IMR-90 (cell line): ENCODE measurements around the gene CCR5. TPM values are rescaled to one million over a fixed set of nuclear protein-coding genes. Genes with fewer than 3 reads are reported as not detected.

Experiments
- ATAC-seq: fragments of 200-7000 bp; cut with Tn5 transposase; 2 replicates; pipeline ENCODE4 v1.9.1; 2020; ENCODE audit warnings: low read depth, mild to moderate bottlenecking, moderate library complexity
- BruUV-seq: library from RNA; stranded (reverse); fragments of 400-500 nt; replicated peaks from 2 replicates; lab custom pipeline; 2021; lab: Mats Ljungman, UMichigan
- CTCF ChIA-PET: fragments of 300-600 bp; formaldehyde crosslinking; extraction: SDS; loops from one replicate; lab custom pipeline; 2021; ENCODE audit warnings: antibody characterized with exemption; lab: Yijun Ruan, JAX
- POLR2A ChIA-PET: fragments of 300-600 bp; sonication (Branson Sonifier 250); formaldehyde crosslinking; loops from one replicate; lab custom pipeline; 2022; ENCODE audit warnings: antibody characterized with exemption; ENCODE audit not compliant: unreplicated experiment; lab: Charles Lee
- DNase-seq: peaks from one replicate; pipeline ENCODE4 v3.0.0; 2013
- H2AFZ ChIP-seq: replicated peaks from 2 replicates; pipeline ENCODE3; 2013; ENCODE audit warnings: low read length, mild to moderate bottlenecking; ENCODE audit not compliant: poor library complexity
- H2AK5ac ChIP-seq: 2 replicates; pipeline ENCODE4 v1.6.1; 2013; ENCODE audit warnings: low read depth, low read length, inconsistent platforms
- H2AK9ac ChIP-seq: replicated peaks from 2 replicates; pipeline ENCODE3; 2013; ENCODE audit warnings: mild to moderate bottlenecking, low read depth, low read length, moderate library complexity; ENCODE audit not compliant: poor library complexity
- H2BK120ac ChIP-seq: 2 replicates; pipeline ENCODE4 v1.6.1; 2013; ENCODE audit warnings: low read depth, low read length, inconsistent platforms
- H2BK15ac ChIP-seq: 3 replicates; pipeline ENCODE4 v1.6.1; 2013; ENCODE audit warnings: low read depth, low read length, inconsistent platforms
- H2BK20ac ChIP-seq: 2 replicates; pipeline ENCODE4 v1.6.1; 2013; ENCODE audit warnings: low read depth, mild to moderate bottlenecking, inconsistent platforms, low read length, moderate library complexity
- H2BK5ac ChIP-seq: 2 replicates; pipeline ENCODE4 v1.6.1; 2013; ENCODE audit warnings: mild to moderate bottlenecking, low read depth, low read length, inconsistent platforms; ENCODE audit not compliant: poor library complexity, severe bottlenecking
- H3K14ac ChIP-seq: replicated peaks from 2 replicates; pipeline ENCODE4 v1.6.1; 2013; ENCODE audit warnings: low read depth, low read length, inconsistent platforms
- H3K18ac ChIP-seq: 2 replicates; pipeline ENCODE4 v1.6.1; 2013; ENCODE audit warnings: low read depth, low read length, control low read depth
- H3K23ac ChIP-seq: 2 replicates; pipeline ENCODE4 v1.6.1; 2013; ENCODE audit warnings: low read depth, low read length, inconsistent platforms
- H3K27ac ChIP-seq: 2 replicates; pipeline ENCODE4 v1.5.1; 2013; ENCODE audit warnings: mild to moderate bottlenecking, control low read depth, low read length; ENCODE audit not compliant: insufficient read depth
- H3K27me3 ChIP-seq: 2 replicates; pipeline ENCODE4 v1.6.1; 2013; ENCODE audit warnings: low read length; ENCODE audit not compliant: control insufficient read depth, insufficient read depth
- H3K36me3 ChIP-seq: 2 replicates; pipeline ENCODE4 v1.6.1; 2013; ENCODE audit warnings: low read length, mixed read lengths; ENCODE audit not compliant: control insufficient read depth, insufficient read depth
- H3K4ac ChIP-seq: 2 replicates; pipeline ENCODE4 v1.6.1; 2013; ENCODE audit warnings: low read depth, low read length, inconsistent platforms
- H3K4me1 ChIP-seq: 2 replicates; pipeline ENCODE4 v1.6.1; 2013; ENCODE audit warnings: low read length, mixed read lengths; ENCODE audit not compliant: control insufficient read depth, insufficient read depth
- H3K4me2 ChIP-seq: 2 replicates; pipeline ENCODE4 v1.6.1; 2013; ENCODE audit warnings: low read depth, mild to moderate bottlenecking, control low read depth, low read length, moderate library complexity
- H3K4me3 ChIP-seq: 2 replicates; pipeline ENCODE4 v1.5.1; 2013; ENCODE audit warnings: low read depth, mild to moderate bottlenecking, control low read depth, low read length, moderate library complexity; ENCODE audit not compliant: insufficient read depth
- H3K56ac ChIP-seq: 2 replicates; pipeline ENCODE4 v1.6.1; 2013; ENCODE audit warnings: low read length, inconsistent platforms; ENCODE audit not compliant: insufficient read depth; ENCODE audit errors: extremely low read depth
- H3K79me1 ChIP-seq, 2 experiments: 2 replicates each; pipeline ENCODE4 v1.6.1; 2013; ENCODE audit warnings: low read length in 2 of 2, inconsistent platforms in 1 of 2, low read depth in 1 of 2
- H3K9ac ChIP-seq: 2 replicates; pipeline ENCODE4 v1.6.1; 2013; ENCODE audit warnings: low read depth, low read length, control low read depth
- H3K9me1 ChIP-seq: 2 replicates; pipeline ENCODE4 v1.6.1; 2013; ENCODE audit warnings: low read length, inconsistent platforms; ENCODE audit not compliant: insufficient read depth
- H3K9me3 ChIP-seq: 2 replicates; pipeline ENCODE4 v1.6.1; 2013; ENCODE audit warnings: low read length; ENCODE audit not compliant: control insufficient read depth, insufficient read depth
- H4K20me1 ChIP-seq: 2 replicates; pipeline ENCODE4 v1.6.1; 2013; ENCODE audit warnings: low read length, inconsistent platforms; ENCODE audit not compliant: insufficient read depth
- H4K5ac ChIP-seq: 2 replicates; pipeline ENCODE4 v1.6.1; 2013; ENCODE audit warnings: mild to moderate bottlenecking, low read depth, low read length, control low read depth
- H4K8ac ChIP-seq, 2 experiments: 2 replicates each; pipeline ENCODE4 v1.6.1; 2013; ENCODE audit warnings: low read depth in 2 of 2, low read length in 2 of 2, control low read depth in 1 of 2, inconsistent platforms in 1 of 2
- H4K91ac ChIP-seq: 2 replicates; pipeline ENCODE4 v1.6.1; 2013; ENCODE audit warnings: low read depth, low read length, inconsistent platforms; ENCODE audit not compliant: insufficient read depth
- CHD1 ChIP-seq: IDR thresholded peaks from 2 replicates; pipeline ENCODE4 v1.6.1; 2012; ENCODE audit warnings: low read depth, low read length, improper control_type of control experiment
- RAD21 ChIP-seq: IDR thresholded peaks from 2 replicates; pipeline ENCODE4 v1.6.1; 2012; ENCODE audit warnings: low read length, improper control_type of control experiment
- RCOR1 ChIP-seq: IDR thresholded peaks from 2 replicates; pipeline ENCODE4 v1.6.1; 2012; ENCODE audit warnings: mild to moderate bottlenecking, low read length, improper control_type of control experiment; ENCODE audit not compliant: insufficient replicate concordance
- WGBS, 2 experiments: methylation state at CpG; one replicate each; pipeline versions ENCODE4 v1.1.5 to v1.1.7; 2013; ENCODE audit warnings: missing lambda C conversion rate in 2 of 2; ENCODE audit not compliant: insufficient read length in 1 of 2; ENCODE audit errors: extremely low coverage in 2 of 2; 5-methylcytosine and 5-hydroxymethylcytosine counted together
- dilution Hi-C: fragments of 300-500 bp; cut with HindIII; formaldehyde crosslinking; loops from one replicate; pipeline ENCODE4 v1.14.3; 2018; ENCODE audit warnings: low sequenced_read_pairs; ENCODE audit not compliant: unreplicated experiment
- in situ Hi-C: fragments of 300-500 bp; cut with MboI; formaldehyde crosslinking; loops from 3 replicates; pipeline ENCODE4 v1.14.3; 2019; ENCODE audit warnings: low sequenced_read_pairs, inconsistent platforms, mixed read lengths
- intact Hi-C: fragments of 100-400 bp; cut with micrococcal nuclease; formaldehyde crosslinking; loops from 2 replicates; pipeline ENCODE4 v1.10.0; 2022
- polyA plus RNA-seq, 3 experiments: library from polyadenylated mRNA; depleted of rRNA; stranded (reverse); fragments of >200 nt; gene quantifications; 2 replicates each; pipeline ENCODE4 v1.2.3, GENCODE V29; 2012; ENCODE audit warnings: low replicate concordance in 1 of 3
- total RNA-seq: library from RNA; depleted of rRNA; stranded (reverse); fragments of >200 nt; gene quantifications from 2 replicates; pipeline ENCODE4 v1.2.3, GENCODE V29; 2012

The CCR5 gene
- total and polyA plus RNA-seq, 2 of the 4 experiments (the other 2 are of a cell fraction): not detected

GRCh38 chr3:46408853-46409252, 38.1 kb downstream of the CCR5 start:
- Histone ChIP-seq H2BK120ac (no peak overlapping the region), H2AK5ac (no peak overlapping the region), H2BK5ac (no peak overlapping the region), H2BK20ac (no peak overlapping the region), H3K27me3 (no peaks in the 10 kb centered on the region), H3K36me3 (no peaks in the 10 kb centered on the region), H4K5ac (no peak overlapping the region), H3K4me1 (peaks cover 20% of the 10 kb centered on the region), H3K9ac (no peak overlapping the region), H4K91ac (no peak overlapping the region), H3K9me1 (peaks cover 8% of the 10 kb centered on the region), H3K27ac (no peak overlapping the region), H3K4me2 (no peak overlapping the region), H4K20me1 (no peaks in the 10 kb centered on the region), H2BK15ac (no peak overlapping the region), H4K8ac (no peak overlapping the region), H3K4ac (no peak overlapping the region), H3K14ac (no peak overlapping the region), H3K23ac (no peak overlapping the region), H3K18ac (no peak overlapping the region), H2AFZ (no peak overlapping the region), H3K79me1 (peaks cover 0 to 4% of the 10 kb centered on the region in 2 experiments; a peak in 1 of 4 replicates), H2AK9ac (no peak overlapping the region), H3K9me3 (no peaks in the 10 kb centered on the region), H3K4me3 (no peak overlapping the region), H3K56ac (no peak overlapping the region)
- POLR2A ChIA-PET: no interaction called here
- CTCF ChIA-PET: interaction anchor here (0.9 to 1.0 kb wide), 2 partner anchors 9 to 193 kb away, joined by 4 read pairs; no protein-coding TSS in a partner anchor
- no peak for DNase-seq
- intact Hi-C loops (no loop called here), in situ Hi-C loops (no loop called here), dilution Hi-C loops (no loop called here)
- no TSS peak for BruUV-seq
- ATAC-seq: no peak
- 87% methylated on average over 3 of the region's 7 CpGs; no CpG with 5 or more reads in 1 of the 2 experiments for WGBS, 2 experiments
- TF ChIP-seq RAD21 (no peak), CHD1 (no peak), RCOR1 (no peak)
